Calu3 (cell line): ENCODE measurements around the gene ACSM2A. TPM values are rescaled to one million over a fixed set of nuclear protein-coding genes. Genes with fewer than 3 reads are reported as not detected.
"Not testable (repeated sequence)": the region's sequence is repeated elsewhere in the genome, so short reads cannot be mapped to it uniquely, and the experiment has no call there.

Source experiments
- BruUV-seq: library from RNA; stranded (reverse); fragments of 400-500 nt; replicated peaks from 2 replicates; lab custom pipeline; 2021; lab: Mats Ljungman, UMichigan
- CTCF ChIA-PET: fragments of 300-600 bp; sonication (Branson Sonifier 250); formaldehyde crosslinking; loops from one replicate; lab custom pipeline; 2022; ENCODE audit warnings: antibody characterized with exemption; lab: Charles Lee
- DNase-seq: peaks from one replicate; pipeline ENCODE4 v3.0.0; 2022
- H3K27ac Mint-ChIP-seq: one replicate; pipeline ENCODE4 v1.8.0; 2022; ENCODE audit warnings: mixed read lengths; ENCODE audit not compliant: unreplicated experiment
- H3K27me3 Mint-ChIP-seq: one replicate; pipeline ENCODE4 v1.8.0; 2022; ENCODE audit warnings: mixed read lengths; ENCODE audit not compliant: unreplicated experiment
- H3K36me3 Mint-ChIP-seq: one replicate; pipeline ENCODE4 v1.8.0; 2022; ENCODE audit warnings: mild to moderate bottlenecking, moderate library complexity, mixed read lengths; ENCODE audit not compliant: insufficient read depth, unreplicated experiment
- H3K4me1 Mint-ChIP-seq: one replicate; pipeline ENCODE4 v1.8.0; 2022; ENCODE audit warnings: mild to moderate bottlenecking, low read depth, mixed read lengths; ENCODE audit not compliant: unreplicated experiment
- H3K4me3 Mint-ChIP-seq: one replicate; pipeline ENCODE4 v1.8.0; 2022; ENCODE audit warnings: mild to moderate bottlenecking, low read depth, moderate library complexity, mixed read lengths; ENCODE audit not compliant: unreplicated experiment
- H3K9me3 Mint-ChIP-seq: one replicate; pipeline ENCODE4 v1.8.0; 2022; ENCODE audit warnings: low read depth, mixed read lengths; ENCODE audit not compliant: unreplicated experiment
- intact Hi-C: fragments of 100-400 bp; cut with micrococcal nuclease; formaldehyde crosslinking; loops from one replicate; pipeline ENCODE4 v1.10.0; 2022; ENCODE audit not compliant: unreplicated experiment
- total RNA-seq: library from RNA; stranded (reverse); gene quantifications from 2 replicates; pipeline ENCODE4 v1.2.3, GENCODE V29; 2022
- TF ChIP-seq, protein P1 (sequence below): fragments of 200-600 bp; IDR thresholded peaks from one replicate; pipeline ENCODE4 v1.8.0; 2022; ENCODE audit warnings: antibody characterized with exemption; ENCODE audit not compliant: unreplicated experiment

ACSM2A gene
- total RNA-seq, 1 experiment from 2014 or later, result not detected

DNA sequence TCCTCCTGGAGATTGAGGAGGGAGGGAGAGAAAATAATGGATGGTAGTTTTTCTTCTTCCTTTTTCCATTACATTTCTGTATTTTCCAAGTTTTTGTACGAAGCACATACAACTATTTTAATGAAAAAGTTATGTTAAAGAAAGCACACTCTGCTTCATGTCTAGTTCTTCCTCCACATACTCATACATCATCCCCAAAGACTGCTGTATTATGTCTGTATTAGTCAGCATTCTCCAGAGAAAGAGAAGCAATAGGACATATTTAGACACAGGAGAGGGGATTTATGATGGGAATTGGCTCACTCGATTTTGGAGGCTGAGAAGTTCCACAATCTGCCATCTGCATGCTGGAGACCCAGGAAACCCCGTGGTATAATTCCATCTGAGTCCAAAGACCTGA lies 10.1 kb upstream of the ACSM2A start:
- no TSS peak for BruUV-seq
- intact Hi-C loops, result no loop called here
- Mint-ChIP-seq H3K4me3 (no peak overlapping the region), H3K27ac (no peak overlapping the region), H3K9me3 (no peaks in the 10 kb centered on the region), H3K27me3 (peaks cover 6% of the 10 kb centered on the region), H3K4me1 (no peaks in the 10 kb centered on the region), H3K36me3 (no peaks in the 10 kb centered on the region)
- DNase-seq, result no peak
- CTCF ChIA-PET, result interaction anchor here (0.6 kb wide), 2 partner anchors 20 to 667 kb away, joined by 3 to 4 read pairs; no protein-coding TSS in a partner anchor
- TF ChIP-seq, protein P1, sequence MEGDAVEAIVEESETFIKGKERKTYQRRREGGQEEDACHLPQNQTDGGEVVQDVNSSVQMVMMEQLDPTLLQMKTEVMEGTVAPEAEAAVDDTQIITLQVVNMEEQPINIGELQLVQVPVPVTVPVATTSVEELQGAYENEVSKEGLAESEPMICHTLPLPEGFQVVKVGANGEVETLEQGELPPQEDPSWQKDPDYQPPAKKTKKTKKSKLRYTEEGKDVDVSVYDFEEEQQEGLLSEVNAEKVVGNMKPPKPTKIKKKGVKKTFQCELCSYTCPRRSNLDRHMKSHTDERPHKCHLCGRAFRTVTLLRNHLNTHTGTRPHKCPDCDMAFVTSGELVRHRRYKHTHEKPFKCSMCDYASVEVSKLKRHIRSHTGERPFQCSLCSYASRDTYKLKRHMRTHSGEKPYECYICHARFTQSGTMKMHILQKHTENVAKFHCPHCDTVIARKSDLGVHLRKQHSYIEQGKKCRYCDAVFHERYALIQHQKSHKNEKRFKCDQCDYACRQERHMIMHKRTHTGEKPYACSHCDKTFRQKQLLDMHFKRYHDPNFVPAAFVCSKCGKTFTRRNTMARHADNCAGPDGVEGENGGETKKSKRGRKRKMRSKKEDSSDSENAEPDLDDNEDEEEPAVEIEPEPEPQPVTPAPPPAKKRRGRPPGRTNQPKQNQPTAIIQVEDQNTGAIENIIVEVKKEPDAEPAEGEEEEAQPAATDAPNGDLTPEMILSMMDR, result no peak

DNA sequence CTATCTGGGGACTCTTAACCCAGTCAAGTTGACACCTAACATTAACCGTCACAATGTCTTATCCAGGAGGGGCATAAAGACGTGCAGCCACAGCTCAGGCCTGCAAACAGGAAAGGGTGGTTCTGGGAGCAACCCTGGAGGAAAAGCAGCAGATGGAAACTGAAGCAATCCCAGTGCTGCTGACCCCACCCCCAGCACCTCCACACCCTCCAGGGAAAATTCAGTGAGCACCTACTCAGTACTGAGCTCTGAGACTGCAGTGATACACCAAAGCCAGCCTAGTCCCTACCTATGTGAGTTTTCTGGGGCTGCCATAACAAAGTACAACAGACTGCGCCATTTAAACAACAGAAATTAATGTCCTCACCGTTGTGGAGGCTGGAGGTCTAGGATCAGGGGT lies 9.5 kb upstream of the ACSM2A start:
- intact Hi-C loops, H3K36me3 Mint-ChIP-seq, H3K4me1 Mint-ChIP-seq, H3K27ac Mint-ChIP-seq, H3K9me3 Mint-ChIP-seq, H3K27me3 Mint-ChIP-seq, BruUV-seq, DNase-seq, H3K4me3 Mint-ChIP-seq: not testable (repeated sequence)
- CTCF ChIA-PET, result interaction anchor here (0.6 kb wide), 1 partner anchor 668 kb away, joined by 3 read pairs; no protein-coding TSS in a partner anchor

DNA sequence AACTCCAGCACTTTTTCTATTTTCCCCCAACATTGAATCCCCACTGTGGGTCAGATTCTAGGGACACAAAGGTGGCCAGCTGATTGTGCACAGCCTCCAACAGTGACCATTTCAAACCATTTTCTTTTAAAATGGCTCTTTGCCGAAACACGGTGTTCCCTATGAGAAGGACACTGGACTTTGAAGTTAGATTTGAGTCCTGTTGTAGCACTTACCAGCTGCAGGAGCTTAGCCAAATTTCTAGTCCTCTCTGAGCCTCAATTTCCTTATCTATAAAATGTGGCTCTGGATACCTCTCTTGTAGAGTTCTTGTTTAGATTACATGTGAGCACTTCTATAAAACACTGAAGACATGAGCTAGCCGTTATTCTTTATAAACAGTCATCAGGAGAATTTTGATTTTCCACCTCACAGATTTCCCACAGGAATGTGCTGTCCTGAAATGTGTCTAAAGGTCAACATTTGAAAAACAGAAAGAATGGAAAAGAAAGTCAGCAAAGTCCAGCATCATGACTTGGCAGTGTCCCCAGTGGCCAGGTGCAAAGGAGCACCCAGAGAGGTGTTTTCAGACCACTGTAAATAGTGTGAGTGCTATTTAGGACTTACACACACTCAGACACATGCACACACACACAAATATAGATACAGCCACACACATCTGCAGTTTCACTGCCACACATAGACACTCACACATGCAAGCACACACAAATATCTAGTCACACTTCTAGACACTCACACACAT lies 4.5 kb upstream of the ACSM2A start:
- DNase-seq, H3K4me1 Mint-ChIP-seq, H3K36me3 Mint-ChIP-seq, CTCF ChIA-PET, intact Hi-C loops, H3K27ac Mint-ChIP-seq, H3K9me3 Mint-ChIP-seq, H3K27me3 Mint-ChIP-seq, H3K4me3 Mint-ChIP-seq, BruUV-seq: not testable (repeated sequence)

DNA sequence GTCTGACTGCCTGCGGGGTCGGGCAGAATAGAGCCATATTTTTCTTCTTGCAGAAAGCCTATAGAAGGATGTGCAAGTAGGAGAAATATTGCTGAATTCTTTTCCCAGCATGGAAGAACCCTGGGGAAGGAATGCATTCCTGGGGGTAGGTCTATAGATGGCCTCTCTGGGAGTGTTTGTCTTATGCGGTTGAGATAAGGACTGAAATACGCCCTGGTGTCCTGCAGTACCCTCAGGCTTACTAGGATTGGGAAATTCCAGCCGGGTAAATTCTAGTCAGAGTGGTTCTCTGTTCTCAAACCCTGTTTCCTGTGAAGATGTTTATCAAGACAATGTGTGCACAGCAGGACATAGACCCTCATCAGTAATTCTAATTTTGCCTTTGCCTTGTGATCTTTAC lies 2.3 kb downstream of the ACSM2A start:
- H3K36me3 Mint-ChIP-seq, H3K4me3 Mint-ChIP-seq, H3K9me3 Mint-ChIP-seq, H3K27me3 Mint-ChIP-seq, CTCF ChIA-PET, H3K27ac Mint-ChIP-seq, H3K4me1 Mint-ChIP-seq, DNase-seq, intact Hi-C loops, BruUV-seq: not testable (repeated sequence)

DNA sequence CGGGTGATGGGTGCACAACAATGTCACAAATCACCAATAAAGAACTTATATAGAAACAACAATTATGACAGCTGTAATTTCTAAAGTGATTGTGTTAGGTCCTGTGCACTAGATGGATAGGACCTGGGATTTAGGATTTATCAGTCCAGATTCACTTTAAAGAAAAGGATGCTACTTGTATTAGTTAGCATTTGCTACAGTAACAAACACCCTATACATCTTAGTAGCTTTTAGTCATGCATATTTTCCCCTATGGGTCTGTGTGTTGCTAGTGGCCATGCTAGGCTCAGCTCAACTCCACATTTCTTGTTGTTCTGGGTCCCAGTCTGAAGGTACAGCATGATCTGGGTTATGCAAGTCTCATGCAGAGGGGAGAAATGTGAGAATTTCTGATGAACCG lies 7.9 kb downstream of the ACSM2A start:
- DNase-seq, CTCF ChIA-PET, H3K27me3 Mint-ChIP-seq, BruUV-seq, H3K4me1 Mint-ChIP-seq, intact Hi-C loops, H3K27ac Mint-ChIP-seq, H3K36me3 Mint-ChIP-seq, H3K4me3 Mint-ChIP-seq, H3K9me3 Mint-ChIP-seq: not testable (repeated sequence)

DNA sequence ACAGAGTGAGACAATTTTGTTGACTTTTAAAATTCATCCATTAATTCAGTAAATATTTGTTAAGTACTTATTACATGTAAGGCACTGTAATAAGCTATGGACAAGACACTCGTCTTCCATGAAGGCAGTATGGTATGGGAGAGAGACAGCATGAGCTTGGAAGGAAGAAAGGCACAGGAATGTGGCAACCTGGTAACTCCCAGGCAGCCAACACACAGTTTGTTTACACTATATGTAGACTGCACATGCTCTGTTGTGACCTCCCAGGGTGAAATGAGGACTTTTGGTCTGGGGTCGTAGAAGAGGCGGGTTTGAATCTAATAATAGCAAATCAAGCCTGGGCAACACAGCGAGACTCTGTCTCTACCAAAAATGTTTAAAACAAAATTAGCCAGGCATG lies 9.0 kb downstream of the ACSM2A start:
- H3K27ac Mint-ChIP-seq, H3K4me1 Mint-ChIP-seq, CTCF ChIA-PET, DNase-seq, H3K9me3 Mint-ChIP-seq, H3K36me3 Mint-ChIP-seq, H3K4me3 Mint-ChIP-seq, intact Hi-C loops, BruUV-seq: not testable (repeated sequence)
- peaks cover 15% of the 10 kb centered on the region for H3K27me3 Mint-ChIP-seq

DNA sequence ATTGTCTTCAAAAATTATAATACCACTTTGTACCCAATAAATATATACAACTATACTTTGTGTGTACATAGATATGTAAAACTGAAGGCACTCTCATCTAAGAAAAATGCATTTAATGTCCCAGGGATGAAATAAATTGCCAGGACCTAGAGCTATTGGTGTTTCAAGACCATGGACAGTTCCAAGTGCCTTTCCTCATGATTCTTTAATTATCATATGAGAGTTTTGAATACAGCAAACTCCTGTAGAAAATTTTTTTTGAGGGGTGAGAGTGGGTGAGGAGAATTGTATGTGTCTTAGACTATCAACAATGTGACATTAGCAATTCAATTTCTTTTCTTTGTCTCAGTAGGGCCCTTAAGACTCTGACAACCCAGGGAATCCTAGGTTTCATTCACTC lies 17.6 kb downstream of the ACSM2A start:
- H3K27ac Mint-ChIP-seq, H3K9me3 Mint-ChIP-seq, H3K36me3 Mint-ChIP-seq, intact Hi-C loops, BruUV-seq, H3K27me3 Mint-ChIP-seq, H3K4me1 Mint-ChIP-seq, DNase-seq, CTCF ChIA-PET, H3K4me3 Mint-ChIP-seq: not testable (repeated sequence)

DNA sequence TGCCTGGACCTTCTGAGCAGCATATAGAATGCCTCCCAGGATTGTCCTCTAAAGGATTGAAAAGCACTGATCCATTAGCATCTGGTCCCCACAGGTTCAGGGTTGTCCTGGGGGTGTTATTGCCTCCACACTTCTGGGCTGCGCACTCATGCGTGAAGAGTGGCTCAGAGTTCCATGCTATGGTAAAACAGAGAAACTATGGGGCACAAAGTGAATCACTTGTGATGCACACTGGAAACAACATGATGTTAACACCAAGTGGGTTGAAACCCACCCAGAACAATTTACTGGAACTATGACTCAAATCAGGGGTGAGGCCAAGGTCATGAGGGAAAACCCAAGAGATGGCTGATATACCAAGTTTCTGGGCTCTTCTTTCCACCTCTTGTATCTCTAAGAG lies 18.6 kb downstream of the ACSM2A start:
- H3K36me3 Mint-ChIP-seq, BruUV-seq, H3K4me1 Mint-ChIP-seq, CTCF ChIA-PET, H3K4me3 Mint-ChIP-seq, H3K27me3 Mint-ChIP-seq, intact Hi-C loops, H3K9me3 Mint-ChIP-seq, H3K27ac Mint-ChIP-seq, DNase-seq: not testable (repeated sequence)

DNA sequence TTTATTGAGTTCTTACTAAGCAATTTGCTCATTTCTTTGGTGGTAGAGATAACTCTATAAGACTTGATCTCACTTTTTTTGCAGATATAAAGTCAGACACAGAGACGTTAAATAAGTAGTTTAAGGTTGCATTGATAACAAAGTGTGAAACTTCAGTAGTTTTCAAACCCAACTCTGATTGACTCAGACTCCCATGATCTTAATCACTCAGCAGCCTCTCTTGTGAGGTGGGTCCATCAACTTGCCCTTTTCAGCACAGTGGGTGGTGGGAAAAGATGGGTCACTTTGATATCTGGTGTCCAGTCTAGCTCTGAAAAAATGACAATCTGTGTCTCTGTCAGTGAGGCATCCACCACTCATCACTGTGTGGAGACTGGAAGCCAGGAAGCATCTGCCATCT lies 19.4 kb downstream of the ACSM2A start:
- BruUV-seq, intact Hi-C loops, CTCF ChIA-PET, H3K27me3 Mint-ChIP-seq, H3K36me3 Mint-ChIP-seq, H3K9me3 Mint-ChIP-seq, H3K4me3 Mint-ChIP-seq, H3K4me1 Mint-ChIP-seq, DNase-seq, H3K27ac Mint-ChIP-seq: not testable (repeated sequence)
